M059J (cell line): ENCODE results near the gene CHSY1. TPM values are rescaled to one million over a fixed set of nuclear protein-coding genes. Genes with fewer than 3 reads are reported as not detected.
A peak's percentile ranks its signal among the peaks of the same experiment; 100 is the strongest.

Experiments
- DNase-seq: peaks from one replicate; pipeline ENCODE4 v3.0.0-alpha.2; 2012; ENCODE audit warnings: low read depth
- total RNA-seq: library from RNA; depleted of rRNA; stranded (reverse); fragments of >200 nt; shearing (Covaris generic); gene quantifications from 2 replicates; pipeline ENCODE4 v1.2.3, GENCODE V29; 2014

CHSY1 gene
- total RNA-seq, 1 experiment from 2014 or later = 52.1 TPM

- DNase-seq = peak; percentile 92
Observed at GRCh38 chr15:101267320-101268104, 15.7 kb upstream of the CHSY1 start.

GRCh38 chr15:101266787-101267186 lies 14.9 kb upstream of the CHSY1 start:
- no peak for DNase-seq

GRCh38 chr15:101266034-101266433 lies 14.2 kb upstream of the CHSY1 start:
- DNase-seq = peak; percentile 70

GRCh38 chr15:101264911-101265641 lies 13.2 kb upstream of the CHSY1 start:
- DNase-seq = no peak

DNA sequence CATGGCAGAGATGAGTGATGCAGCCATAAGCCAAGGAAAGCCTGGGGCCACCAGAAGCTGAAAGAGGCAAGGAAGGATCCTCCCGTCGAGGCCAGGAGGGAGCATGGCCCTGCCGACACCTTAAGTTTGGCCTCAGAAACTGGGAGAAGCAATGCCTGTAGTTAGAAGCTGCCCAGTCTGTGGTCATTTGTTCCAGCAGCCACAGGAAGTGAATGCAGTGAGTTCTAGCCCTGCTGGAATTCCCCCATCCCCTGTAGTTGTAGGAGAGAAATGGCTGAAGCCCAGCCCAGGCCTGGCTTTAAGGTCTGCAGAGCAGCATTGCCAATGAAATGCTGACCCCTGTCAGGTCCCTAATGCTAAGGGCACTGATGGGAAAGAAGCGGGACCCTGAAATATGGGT lies 12.2 kb upstream of the CHSY1 start:
- peak; percentile 45 for DNase-seq

DNA sequence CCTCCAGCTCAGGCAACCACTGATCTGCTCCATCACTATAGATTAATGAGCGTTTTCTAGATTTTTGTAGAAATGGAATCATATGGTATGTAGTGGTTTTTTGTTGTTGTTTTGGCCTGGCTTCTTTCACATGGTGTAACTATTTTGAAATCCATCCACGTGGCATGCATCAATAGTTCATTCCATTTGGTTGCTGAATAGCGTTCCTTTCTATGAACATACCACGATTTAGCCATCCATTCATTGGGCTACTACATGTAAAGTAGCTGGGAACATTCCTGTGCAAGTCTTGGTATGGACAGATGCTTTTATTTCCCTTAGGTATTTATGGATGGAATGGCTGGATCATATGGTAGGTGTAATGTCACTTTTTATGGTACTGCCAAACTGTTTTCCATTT lies 10.7 kb upstream of the CHSY1 start:
- no peak for DNase-seq

GRCh38 chr15:101258238-101259144 lies 6.6 kb upstream of the CHSY1 start:
- peak; percentile 65 for DNase-seq

GRCh38 chr15:101256757-101257156 lies 4.9 kb upstream of the CHSY1 start:
- no peak for DNase-seq

- no peak for DNase-seq
Observed at GRCh38 chr15:101255615-101256241, 3.9 kb upstream of the CHSY1 start.

GRCh38 chr15:101255051-101255395 lies 3.2 kb upstream of the CHSY1 start:
- no peak for DNase-seq

GRCh38 chr15:101254157-101255050 lies 2.6 kb upstream of the CHSY1 start:
- DNase-seq = no peak

GRCh38 chr15:101252836-101253235 lies 988 bp upstream of the CHSY1 start:
- DNase-seq = peak; percentile 28

- peak; percentile 50 for DNase-seq
Observed at GRCh38 chr15:101250873-101251829, 697 bp downstream of the CHSY1 start.

DNA sequence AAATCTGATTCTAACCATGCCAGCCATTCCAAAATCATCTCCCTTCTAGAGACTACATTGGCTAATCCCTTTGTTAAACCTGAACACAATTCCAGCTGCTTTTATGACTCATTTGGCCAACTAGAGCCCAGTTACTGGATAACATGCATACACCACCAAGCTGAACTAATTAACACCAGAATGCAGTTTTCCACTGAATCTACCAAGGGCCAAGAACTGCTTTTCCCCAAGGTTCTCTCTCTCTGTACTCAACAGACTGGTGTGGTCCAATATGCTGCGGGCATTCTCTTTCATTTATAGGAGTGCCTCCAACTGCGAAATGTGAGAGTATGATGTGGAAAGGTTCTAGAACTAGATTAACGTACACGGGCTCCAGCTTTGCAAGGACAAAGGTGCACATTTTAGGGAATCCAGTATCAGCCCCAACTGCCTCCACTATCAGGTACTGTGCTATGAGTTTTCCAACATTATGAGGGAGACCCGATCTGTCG lies 1.5 kb downstream of the CHSY1 start:
- DNase-seq = peak; percentile 77

GRCh38 chr15:101248274-101248673 lies 3.6 kb downstream of the CHSY1 start:
- DNase-seq = no peak

GRCh38 chr15:101246824-101247745 lies 4.8 kb downstream of the CHSY1 start:
- DNase-seq = no peak

DNA sequence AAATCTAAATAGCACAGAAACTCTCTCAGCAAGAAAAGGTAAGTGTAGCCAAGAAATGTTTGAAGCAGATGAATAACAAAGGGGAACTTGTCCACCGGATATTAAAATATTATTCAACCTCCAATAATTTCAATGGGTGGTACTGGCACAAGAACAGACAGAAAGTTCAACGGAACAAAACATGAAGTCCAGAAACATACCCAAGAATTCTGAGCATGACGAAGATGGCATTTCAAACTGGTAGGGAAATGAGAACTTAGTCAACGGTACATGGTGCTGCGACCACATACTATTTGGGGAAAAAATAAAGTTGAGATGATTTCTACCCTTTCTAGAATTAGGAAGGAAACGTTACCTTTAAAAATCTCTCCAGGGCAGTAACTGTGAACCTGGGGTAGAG lies 5.5 kb downstream of the CHSY1 start:
- no peak for DNase-seq
